GM18508 (cell line): Measurements from ENCODE around the gene C7orf33.

Source experiments
- ATAC-seq: cut with Tn5 transposase; IDR thresholded peaks from one replicate; pipeline ENCODE4 v1.9.1; 2021; ENCODE audit warnings: moderate number of reproducible peaks; ENCODE audit not compliant: insufficient read depth, unreplicated experiment

C7orf33 gene

DNA sequence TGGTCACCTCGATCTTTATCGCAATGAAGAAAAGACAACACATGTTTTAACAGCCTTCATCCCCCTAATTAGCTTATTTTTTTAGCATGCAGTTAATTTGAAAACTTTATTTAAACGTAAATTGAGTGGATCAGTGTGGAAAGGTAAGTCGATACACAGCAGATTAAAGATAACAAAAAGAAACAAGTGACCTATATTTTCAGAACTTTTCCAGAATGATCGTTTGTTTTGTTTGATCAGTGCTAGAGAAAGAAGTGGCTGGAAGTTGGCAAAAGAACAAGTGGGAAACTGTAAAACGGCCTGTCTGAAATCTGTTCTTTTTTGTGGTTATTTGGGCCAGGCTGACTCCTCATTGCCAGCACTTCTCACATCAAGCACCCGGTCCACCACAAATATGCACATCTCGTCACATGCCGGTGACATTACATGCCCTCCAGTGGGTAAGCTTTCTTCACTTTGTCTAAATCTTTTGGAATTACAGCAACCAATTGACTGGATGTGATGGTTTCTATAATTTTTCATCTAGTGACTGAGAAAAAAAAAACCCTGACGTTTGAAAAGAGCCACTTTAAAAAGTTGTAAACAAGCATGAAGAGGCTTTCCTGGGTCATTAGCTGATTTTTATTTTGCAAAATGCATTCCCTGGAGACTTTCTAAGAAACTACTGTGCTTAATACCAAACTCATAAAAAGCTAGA lies 33.2 kb downstream of the C7orf33 start:
- no peak for ATAC-seq

DNA sequence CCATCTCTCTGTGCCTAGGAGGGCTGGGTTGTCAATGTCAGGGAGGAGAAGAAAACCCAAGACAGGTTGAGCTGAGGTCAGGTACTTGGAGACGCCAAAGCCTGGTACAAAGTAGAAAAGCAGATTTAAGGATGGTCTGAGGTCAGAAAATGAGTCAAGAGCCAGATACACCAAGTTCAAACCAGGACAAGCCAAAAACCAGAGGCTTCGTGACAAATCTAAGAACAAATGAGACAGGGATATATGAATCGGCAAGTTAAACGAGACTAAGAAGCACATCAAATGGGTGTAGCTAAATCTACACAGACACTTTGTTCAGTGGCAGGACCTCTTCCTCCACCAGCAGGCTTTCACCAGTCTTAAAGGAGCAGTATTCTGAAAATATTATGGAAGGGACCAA lies 34.2 kb downstream of the C7orf33 start:
- no peak for ATAC-seq

DNA sequence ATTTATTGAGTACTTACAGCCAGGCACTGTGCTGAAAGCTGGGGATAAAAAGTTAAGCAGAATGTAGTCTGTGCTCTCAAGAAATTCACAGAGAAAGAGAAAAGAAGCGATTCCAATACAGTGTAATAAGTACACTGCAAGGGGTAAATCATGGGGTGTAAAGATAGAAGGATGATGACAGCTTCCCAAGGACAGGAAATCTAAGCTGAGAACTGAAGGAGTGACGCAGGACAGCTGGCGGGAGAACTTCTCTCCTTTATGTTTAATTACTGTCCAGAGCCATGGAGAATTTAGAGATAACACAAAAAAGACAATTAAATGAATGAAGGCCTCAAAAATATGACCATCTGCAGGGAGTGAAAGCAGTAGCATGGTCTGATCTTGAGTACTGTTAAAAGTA lies 34.8 kb downstream of the C7orf33 start:
- ATAC-seq, result no peak

DNA sequence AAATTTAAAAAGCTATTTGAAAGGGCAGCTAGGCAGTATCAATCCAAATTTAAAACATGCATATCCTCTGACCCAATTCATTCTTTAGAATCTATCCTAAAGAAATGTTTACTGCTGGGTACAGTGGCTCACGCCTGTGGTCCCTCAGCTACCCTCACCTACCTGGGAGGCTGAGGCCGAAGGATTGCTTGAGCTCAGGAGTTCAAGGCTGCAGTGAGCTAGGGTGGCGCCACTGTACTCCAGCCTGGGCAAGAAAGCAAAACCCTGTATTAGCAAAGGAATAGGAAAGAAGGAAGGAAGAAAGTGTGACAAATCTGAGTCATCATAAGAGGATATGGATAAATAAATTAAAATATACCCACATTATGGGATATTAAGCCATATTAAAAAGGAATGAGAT lies 36.3 kb downstream of the C7orf33 start:
- no peak for ATAC-seq

DNA sequence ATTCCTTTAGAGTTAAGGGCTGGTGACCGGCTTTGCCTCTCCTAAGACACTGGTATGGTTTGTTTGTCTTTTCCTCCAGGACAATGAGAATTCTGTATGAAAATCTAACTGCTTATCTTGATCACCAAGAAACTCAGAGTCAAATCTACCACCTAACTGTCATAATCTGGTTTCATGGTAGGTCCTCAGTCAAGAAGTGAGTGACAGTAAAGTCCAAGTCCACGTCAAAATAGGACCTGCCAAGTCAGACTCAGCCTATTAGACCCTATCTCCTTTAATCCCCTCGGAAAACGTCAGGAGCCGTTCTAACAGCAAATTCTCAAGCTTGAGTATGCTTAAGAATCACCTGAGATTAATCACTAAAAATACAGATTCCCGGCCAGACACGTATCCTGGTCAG lies 37.4 kb downstream of the C7orf33 start:
- no peak for ATAC-seq

DNA sequence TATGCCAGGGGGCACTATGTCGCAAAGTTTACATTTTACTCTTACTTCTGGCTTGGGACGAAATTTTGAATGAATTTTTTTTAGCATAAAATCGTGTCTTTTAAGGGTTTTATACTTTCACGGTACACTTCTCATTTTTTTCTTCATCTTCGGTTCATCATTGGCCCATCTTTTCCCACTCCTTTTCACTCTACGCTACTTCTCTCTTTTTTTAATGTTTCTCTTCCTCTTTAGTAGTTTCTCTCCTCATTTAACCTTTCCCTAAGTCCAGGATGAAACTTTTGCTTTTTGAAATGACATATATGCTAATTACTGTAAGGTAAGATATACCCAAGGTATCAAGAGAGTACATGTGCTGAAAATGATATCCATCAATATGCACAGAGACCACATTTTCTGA lies 39.5 kb downstream of the C7orf33 start:
- no peak for ATAC-seq

DNA sequence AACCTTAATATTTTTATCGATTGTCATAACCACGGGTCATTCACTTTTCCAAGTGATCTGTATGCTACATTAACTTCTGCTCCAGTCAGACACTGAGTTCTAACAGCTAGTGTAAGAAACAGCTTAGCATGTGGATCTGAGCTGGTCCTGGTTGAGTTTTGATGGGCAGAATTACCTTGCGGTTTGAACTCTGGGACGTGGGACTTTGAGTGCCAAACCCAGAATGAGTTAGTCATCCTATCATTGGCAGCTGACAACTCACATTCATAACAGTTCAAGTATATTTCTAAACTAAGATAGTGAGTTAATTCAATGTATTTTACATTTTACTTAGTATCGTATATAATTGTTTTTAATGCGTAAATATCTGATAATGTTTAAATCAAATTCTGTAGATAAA lies 43.2 kb downstream of the C7orf33 start:
- no peak for ATAC-seq

DNA sequence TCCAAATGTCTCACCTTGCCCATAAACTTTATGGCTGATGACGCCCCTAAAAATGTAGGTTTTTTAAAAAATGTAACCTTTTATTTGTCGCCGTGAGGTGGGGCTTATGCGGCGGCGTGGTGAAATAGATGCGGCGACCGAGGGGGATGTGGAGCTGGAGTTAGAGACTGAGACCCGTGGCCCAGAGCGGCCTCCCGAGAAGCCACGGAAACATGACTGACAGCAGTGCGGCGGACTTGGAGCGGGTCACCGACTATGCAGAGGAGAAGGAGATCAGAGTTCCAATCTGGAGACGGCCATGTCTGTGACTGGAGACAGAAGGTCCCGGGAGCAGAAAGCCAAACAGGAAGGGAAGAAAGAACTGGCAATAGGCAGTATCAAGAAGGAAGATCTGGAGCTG lies 46.5 kb downstream of the C7orf33 start:
- ATAC-seq, result no peak

DNA sequence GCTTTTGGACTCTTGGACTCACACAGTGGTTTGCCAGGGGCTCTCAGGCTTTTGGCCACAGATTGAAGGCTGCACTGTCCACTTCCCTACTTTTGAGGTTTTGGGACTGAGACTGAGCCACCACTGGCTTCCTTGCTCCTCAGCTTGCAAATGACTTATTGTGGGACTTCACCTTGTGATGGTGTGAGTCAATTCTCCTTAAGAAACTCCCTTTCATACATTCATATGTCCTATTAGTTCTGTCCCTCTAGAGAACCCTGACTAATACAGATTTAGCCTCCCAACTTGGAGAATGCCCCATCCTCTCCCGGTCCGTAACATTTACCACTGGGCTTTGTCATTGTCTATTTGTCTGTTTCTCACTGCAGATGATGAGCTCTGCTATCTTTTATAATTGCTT lies 55.3 kb downstream of the C7orf33 start:
- no peak for ATAC-seq

DNA sequence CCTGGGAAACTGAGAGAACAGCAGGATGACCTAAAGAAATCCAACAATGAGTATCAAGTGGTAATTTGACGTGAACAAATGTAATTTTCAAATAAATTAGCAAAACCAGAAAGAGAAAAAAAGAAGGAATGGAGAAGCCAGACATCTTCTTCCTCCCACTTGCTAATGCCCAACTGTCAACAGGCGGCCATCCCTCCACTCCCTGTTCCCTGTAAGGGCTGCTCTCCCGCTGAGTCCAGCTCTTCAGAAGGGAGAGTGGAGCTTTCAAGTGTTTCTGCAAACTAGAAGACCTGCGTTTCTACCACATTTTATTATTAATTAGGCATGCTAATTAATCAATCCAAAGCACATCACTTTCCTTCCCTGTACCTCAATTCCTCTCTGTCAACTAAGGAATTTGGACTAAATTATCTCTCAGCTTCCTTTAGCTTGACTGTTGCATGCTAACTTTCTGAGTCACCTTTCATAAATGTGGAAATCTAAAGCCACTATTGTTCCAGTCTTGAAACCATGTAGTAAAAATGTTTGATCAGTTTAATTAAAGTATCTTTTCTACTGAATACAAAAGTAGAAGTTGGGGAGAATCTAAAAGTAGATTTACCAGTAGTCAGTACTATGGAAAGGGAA lies 59.8 kb downstream of the C7orf33 start:
- no peak for ATAC-seq

DNA sequence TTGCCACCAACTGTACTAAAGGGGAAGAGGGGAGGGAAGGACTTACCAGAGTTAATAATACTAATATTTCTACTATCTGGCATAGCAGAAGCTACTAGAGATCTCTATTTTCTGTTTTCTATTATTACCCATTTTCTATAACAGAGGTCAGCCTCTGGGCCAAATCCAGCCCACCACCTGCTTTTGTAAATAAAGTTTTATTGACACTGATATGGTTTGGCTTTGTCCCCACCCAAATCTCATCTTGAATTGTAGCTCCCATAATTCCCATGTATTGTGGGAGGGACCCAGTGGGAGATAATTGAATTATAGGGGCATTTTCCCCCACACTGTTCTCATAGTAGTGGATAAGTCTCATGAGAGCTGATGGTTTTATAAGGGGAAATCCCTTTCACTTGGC lies 62.2 kb downstream of the C7orf33 start:
- no peak for ATAC-seq

DNA sequence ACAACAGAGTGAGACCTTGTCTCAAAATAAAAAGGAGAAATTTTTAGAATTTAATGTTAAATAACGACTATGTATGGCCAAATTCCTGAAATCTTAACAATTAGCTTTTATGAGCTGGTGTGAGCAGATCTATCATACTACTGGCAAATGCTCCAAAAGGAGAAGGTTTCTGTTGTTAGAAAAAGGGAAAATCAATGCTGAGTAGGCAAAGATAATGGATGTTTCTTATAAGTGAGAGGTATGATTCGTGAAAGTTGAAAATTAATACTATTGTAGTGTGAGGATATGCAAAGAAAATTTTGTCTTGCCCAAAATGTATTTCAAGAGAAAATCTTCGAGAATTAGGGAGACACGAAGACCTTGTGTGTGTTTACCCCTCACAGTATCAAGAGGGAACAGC lies 67.4 kb downstream of the C7orf33 start:
- ATAC-seq, result no peak

DNA sequence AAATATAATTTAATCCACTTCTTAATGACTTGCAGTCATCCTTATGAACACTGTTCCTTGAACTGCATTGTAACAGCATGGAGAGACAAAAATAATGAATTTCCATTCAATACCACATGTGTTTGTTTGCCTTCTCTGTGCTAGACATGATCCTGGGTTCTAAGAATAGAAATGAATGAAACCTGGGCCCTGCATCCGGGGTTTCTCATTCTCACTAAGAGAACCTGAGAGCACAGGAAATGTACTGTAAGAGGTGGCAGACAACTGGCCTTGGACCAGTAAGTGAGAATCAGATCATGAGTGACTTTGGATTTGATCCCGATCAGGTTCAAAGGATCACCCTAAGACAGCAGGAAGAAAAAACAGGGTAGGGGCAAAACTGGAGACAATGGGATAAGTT lies 70.9 kb downstream of the C7orf33 start:
- ATAC-seq, result no peak

DNA sequence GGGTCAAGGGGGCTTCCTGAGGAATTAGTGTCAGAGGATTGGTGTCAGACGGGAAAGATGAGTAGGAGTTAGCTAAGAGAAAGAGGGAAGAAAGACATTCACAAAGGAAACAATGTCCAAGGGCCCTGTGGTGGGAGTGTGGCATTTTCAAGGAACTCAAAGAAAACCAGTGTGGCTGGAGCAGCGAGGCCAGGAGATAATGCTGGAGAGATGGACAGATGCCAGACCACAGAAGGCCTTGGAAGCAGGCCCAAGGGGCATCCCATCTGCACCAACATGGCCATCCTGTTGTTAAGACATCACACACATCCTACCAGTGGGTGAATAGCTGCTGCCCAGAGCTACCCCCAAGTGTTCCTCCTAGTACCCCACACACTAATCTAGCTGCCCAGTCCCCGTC lies 72.1 kb downstream of the C7orf33 start:
- no peak for ATAC-seq

DNA sequence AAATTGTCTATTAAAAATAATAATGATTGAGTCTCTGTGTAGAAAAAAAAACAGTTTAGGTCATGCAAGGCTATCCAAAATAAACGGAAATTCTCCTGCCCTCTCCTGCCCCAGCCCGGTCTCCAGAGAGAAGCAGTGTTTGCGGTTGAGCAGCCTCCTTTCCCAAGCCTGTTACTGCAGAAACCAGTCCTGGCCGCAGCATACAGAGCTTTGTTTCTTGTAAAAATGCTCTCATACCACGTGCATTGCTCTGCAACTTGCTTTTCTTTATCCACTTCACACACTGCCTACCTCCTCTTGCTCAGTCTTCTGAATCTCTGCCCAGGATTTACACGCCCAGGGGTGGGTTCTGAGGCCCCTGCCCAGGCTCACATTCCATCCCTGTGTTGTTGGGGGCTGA lies 73.8 kb downstream of the C7orf33 start:
- ATAC-seq, result no peak

DNA sequence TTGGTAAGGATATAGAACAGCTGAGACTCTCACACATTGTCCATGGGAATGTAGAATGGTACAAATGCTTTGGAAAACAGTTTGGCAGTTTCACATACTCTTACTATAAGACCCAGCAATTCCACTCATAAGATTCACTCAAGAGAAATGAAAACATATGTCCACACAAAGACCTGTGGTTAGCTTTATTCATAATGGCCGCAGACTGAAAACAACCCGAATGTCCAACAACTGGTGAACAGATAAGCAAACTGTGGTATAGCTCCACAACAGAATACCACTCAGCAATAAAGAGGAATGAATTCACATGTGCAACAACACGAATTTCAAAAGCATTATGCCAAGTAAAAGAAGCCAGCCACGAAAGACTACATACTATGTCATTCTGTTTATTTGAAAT lies 74.7 kb downstream of the C7orf33 start:
- no peak for ATAC-seq
